H1 (cell line): ENCODE measurements around the gene MEI1. TPM values are rescaled to one million over a fixed set of nuclear protein-coding genes. Genes with fewer than 3 reads are reported as not detected.

Source experiments
- CHD7 ChIP-seq: fragments of 300-600 bp; sonication (generic); IDR thresholded peaks from 2 replicates; pipeline ENCODE4 v1.7.1; 2012; ENCODE audit warnings: low read length, moderate library complexity, mild to moderate bottlenecking, inconsistent platforms; ENCODE audit not compliant: insufficient replicate concordance
- FOSL1 ChIP-seq: IDR thresholded peaks from 2 replicates; pipeline ENCODE4 v1.6.1; 2011; ENCODE audit warnings: mild to moderate bottlenecking, low read depth, low read length, moderate library complexity; ENCODE audit not compliant: insufficient read depth
- RAD21 ChIP-seq, 2 experiments: IDR thresholded peaks in 1 of 2; conservative IDR thresholded peaks in 1 of 2; 2 replicates each; pipeline ENCODE4 v1.6.1; 2011; ENCODE audit warnings: low read depth in 2 of 2, low read length in 2 of 2, improper control_type of control experiment in 1 of 2, inconsistent platforms in 1 of 2, mild to moderate bottlenecking in 1 of 2, moderate library complexity in 1 of 2
- polyA plus RNA-seq, 7 experiments: library from polyadenylated mRNA; depleted of rRNA in 3 of 7; stranded (reverse) in 5 of 7; unstranded in 2 of 7; fragments of >200 nt in 5 of 7; fragments of 200-250 nt in 2 of 7; gene quantifications; 1 replicate in 5 of 7; 2 replicates in 1 of 7; 4 replicates in 1 of 7; pipeline versions ENCODE4 v1.2.1 to v1.2.3, GENCODE V29; 2011 to 2013; ENCODE audit warnings: missing spikeins in 2 of 7, mixed read lengths in 2 of 7
- total RNA-seq: library from RNA; stranded (reverse); fragmentation: NEBNext Ultra II Directional; extraction: Animal tissue kit (Norgen Biotek cat#: 25700); gene quantifications from 2 replicates; pipeline ENCODE4 v1.2.1, GENCODE V29; 2021

Gene MEI1
- total and polyA plus RNA-seq, 2 of the 8 experiments (the other 6 are each of a cell fraction or from before 2014, with no cell fraction given): 0.27 to 0.54 TPM

DNA sequence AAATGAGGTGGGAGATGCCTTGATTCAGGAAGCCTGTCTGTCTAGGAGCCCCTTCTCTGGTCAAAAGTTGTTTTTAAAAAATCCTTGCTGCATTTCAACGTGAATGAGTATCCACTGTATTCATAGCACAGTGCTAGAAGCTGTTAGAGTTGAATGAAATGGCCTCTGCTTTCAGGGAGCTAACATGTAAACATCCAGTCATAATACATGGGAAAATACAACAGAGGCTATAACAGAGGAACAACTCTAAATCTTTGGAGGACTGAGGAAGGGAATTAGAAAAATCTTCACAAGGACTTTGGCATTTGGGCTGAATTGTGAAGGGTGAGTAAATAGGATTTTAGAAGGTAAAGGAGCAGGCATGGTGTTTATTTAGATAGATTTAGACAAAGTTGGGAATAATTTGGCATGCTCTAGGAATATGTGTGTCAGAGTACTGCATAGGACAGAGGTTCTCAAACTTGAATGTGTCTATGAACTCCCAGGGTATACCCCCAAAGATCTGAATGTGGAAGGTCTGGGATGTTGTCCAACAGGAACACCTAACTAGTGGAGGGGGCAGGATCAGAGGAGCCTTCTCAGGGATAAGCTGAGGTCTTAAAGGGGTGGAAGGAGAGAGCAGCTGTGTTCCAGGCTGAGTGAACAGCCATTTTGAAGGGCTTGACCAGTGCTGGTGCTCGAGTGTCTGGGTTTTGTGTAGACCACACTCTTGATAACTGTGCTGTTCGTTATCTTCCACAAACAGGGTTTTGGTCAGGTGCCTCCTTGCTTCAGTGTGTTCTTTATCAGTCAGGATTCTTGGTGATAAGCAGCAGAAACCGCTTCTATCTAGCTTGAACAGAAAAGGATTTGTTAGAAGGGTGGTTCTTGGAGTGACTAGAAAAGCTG is 146.3 kb downstream of the MEI1 start (continued):
- TF ChIP-seq CHD7 (no peak), RAD21 (IDR thresholded peaks at IDR 0.05 in 1 of 2, conservative IDR thresholded peaks at IDR 0.05 in 1 of 2; ENCODE audit: low read depth in 2 of 2, low read length in 2 of 2) (no peak), FOSL1 (no peak)
